Loucy (cell line): ENCODE measurements around the gene MTHFSD.

ENCODE experiments used
- H2AFZ ChIP-seq: fragments of 200-600 bp; sonication (generic); 2 replicates; pipeline ENCODE4 v1.6.0; 2016; ENCODE audit warnings: antibody characterized with exemption, mild to moderate bottlenecking, low read length, moderate library complexity
- H3F3A ChIP-seq: fragments of 200-600 bp; 2 replicates; pipeline ENCODE4 v1.6.0; 2016; ENCODE audit warnings: antibody characterized with exemption, low read depth, mild to moderate bottlenecking
- H3K27me3 ChIP-seq: fragments of 200-600 bp; sonication (generic); 2 replicates; pipeline ENCODE4 v1.6.1; 2014; ENCODE audit warnings: low read length, mild to moderate bottlenecking; ENCODE audit not compliant: insufficient read depth, poor library complexity, severe bottlenecking
- H3K36me3 ChIP-seq: fragments of 200-600 bp; sonication (generic); 2 replicates; pipeline ENCODE4 v1.6.1; 2016; ENCODE audit warnings: low read length; ENCODE audit not compliant: insufficient read depth
- H3K4me1 ChIP-seq: fragments of 200-600 bp; sonication (generic); 2 replicates; pipeline ENCODE4 v1.5.1; 2014; ENCODE audit warnings: low read length, mild to moderate bottlenecking; ENCODE audit not compliant: insufficient read depth, poor library complexity, severe bottlenecking
- H3K4me2 ChIP-seq: fragments of 200-600 bp; sonication (generic); 2 replicates; pipeline ENCODE4 v1.6.0; 2014; ENCODE audit warnings: antibody characterized with exemption, low read length, low read depth, mild to moderate bottlenecking; ENCODE audit not compliant: poor library complexity, severe bottlenecking
- H3K4me3 ChIP-seq: fragments of 200-600 bp; sonication (generic); 2 replicates; pipeline ENCODE4 v1.5.1; 2014; ENCODE audit warnings: low read length, mild to moderate bottlenecking, mixed read lengths; ENCODE audit not compliant: poor library complexity, severe bottlenecking
- H3K79me2 ChIP-seq: fragments of 200-600 bp; sonication (generic); 2 replicates; pipeline ENCODE4 v1.6.1; 2014; ENCODE audit warnings: low read length; ENCODE audit not compliant: insufficient read depth
- H3K9ac ChIP-seq: fragments of 200-600 bp; sonication (generic); 2 replicates; pipeline ENCODE4 v1.6.0; 2014; ENCODE audit warnings: mild to moderate bottlenecking, low read depth, low read length, moderate library complexity; ENCODE audit not compliant: poor library complexity, severe bottlenecking
- H3K9me2 ChIP-seq: fragments of 200-600 bp; sonication (generic); replicated peaks from 2 replicates; pipeline ENCODE4 v1.6.1; 2016; ENCODE audit warnings: low read depth, low read length, mixed read lengths
- H3K9me3 ChIP-seq: fragments of 200-600 bp; sonication (generic); 2 replicates; pipeline ENCODE4 v1.6.1; 2014; ENCODE audit warnings: mild to moderate bottlenecking, antibody characterized with exemption, low read length, low read depth; ENCODE audit not compliant: insufficient read depth
- H4K20me1 ChIP-seq: fragments of 200-600 bp; sonication (generic); 2 replicates; pipeline ENCODE4 v1.6.0; 2014; ENCODE audit warnings: antibody characterized with exemption, low read length, mild to moderate bottlenecking; ENCODE audit not compliant: insufficient read depth, poor library complexity, severe bottlenecking
- EZH2phosphoT487 ChIP-seq: fragments of 200-600 bp; IDR thresholded peaks from 2 replicates; pipeline ENCODE4 v1.6.1; 2018; ENCODE audit warnings: antibody characterized with exemption, mild to moderate bottlenecking, moderate library complexity, borderline replicate concordance
- TF ChIP-seq, protein P1 (sequence below): fragments of 200-600 bp; sonication (generic); conservative IDR thresholded peaks from 2 replicates; pipeline ENCODE4 v1.5.1; 2014; ENCODE audit warnings: mild to moderate bottlenecking, antibody characterized with exemption, low read length

Gene MTHFSD

DNA sequence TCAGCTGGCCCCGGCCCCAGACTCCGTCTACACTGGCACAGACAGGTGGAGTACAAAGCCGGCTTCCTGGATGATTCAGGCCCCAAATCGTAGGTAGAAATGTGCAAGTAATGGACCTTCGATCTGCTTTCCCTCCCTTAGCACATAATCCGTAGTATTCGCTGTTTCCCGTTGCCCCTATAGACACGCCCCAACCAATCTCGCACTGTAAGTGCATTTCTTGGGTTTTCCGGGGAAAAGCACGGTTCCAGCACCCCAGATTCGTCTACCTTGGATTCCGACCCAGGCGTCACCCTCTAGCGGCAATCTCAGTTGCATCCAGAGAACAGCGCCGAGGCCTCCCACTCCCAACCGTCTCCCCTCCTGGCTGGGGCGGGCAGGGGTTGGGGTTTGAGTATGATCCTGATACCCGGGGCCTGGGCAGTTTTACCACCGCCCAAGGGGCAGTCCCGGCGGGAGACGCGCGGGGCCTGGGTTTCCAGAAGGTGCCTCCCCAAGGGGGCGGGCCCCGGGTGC lies 56.8 kb downstream of the MTHFSD start:
- no peaks in the 10 kb centered on the region for H3K9me3 ChIP-seq
- H3F3A ChIP-seq: no peaks in the 10 kb centered on the region
- H3K36me3 ChIP-seq: no peaks in the 10 kb centered on the region
- no peaks in the 10 kb centered on the region for H3K27me3 ChIP-seq
- no peaks in the 10 kb centered on the region for H4K20me1 ChIP-seq
- no peak overlapping the region for H3K4me3 ChIP-seq
- no peaks in the 10 kb centered on the region for H3K79me2 ChIP-seq
- no peak overlapping the region for H3K9ac ChIP-seq
- no peaks in the 10 kb centered on the region for H3K4me1 ChIP-seq
- no peak overlapping the region for H3K4me2 ChIP-seq
- no peak for TF ChIP-seq EZH2phosphoT487
- TF ChIP-seq, protein P1, sequence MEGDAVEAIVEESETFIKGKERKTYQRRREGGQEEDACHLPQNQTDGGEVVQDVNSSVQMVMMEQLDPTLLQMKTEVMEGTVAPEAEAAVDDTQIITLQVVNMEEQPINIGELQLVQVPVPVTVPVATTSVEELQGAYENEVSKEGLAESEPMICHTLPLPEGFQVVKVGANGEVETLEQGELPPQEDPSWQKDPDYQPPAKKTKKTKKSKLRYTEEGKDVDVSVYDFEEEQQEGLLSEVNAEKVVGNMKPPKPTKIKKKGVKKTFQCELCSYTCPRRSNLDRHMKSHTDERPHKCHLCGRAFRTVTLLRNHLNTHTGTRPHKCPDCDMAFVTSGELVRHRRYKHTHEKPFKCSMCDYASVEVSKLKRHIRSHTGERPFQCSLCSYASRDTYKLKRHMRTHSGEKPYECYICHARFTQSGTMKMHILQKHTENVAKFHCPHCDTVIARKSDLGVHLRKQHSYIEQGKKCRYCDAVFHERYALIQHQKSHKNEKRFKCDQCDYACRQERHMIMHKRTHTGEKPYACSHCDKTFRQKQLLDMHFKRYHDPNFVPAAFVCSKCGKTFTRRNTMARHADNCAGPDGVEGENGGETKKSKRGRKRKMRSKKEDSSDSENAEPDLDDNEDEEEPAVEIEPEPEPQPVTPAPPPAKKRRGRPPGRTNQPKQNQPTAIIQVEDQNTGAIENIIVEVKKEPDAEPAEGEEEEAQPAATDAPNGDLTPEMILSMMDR: no peak
- H2AFZ ChIP-seq: no peak overlapping the region
- no peaks in the 10 kb centered on the region for H3K9me2 ChIP-seq

DNA sequence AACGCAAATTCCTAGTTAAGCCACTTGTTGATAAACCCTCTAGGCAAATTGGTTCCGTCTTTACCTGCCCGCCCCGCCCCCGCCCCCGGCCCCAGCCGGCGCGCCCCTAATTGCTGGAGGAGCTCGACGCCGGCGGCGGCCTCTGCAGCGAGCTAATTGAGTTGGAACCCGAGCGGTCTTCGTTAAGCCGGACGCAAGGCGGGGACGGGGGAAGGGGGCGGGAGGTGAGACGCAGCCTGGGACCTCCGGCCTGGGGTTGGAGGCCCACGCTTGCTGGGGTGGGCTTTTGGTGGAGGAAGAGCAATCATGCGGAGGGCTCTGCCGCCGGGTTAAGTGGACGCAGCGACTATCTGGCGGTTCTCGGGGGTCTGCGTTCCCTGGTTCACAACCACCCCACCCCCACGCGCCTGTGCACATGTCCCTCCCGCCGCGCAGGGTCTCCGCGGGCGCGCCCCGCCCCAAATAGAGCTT lies 57.4 kb downstream of the MTHFSD start:
- Histone ChIP-seq H3K9ac (no peak overlapping the region), H2AFZ (no peak overlapping the region), H3F3A (no peaks in the 10 kb centered on the region), H3K4me3 (no peak overlapping the region), H3K4me1 (no peaks in the 10 kb centered on the region), H4K20me1 (no peaks in the 10 kb centered on the region), H3K9me3 (no peaks in the 10 kb centered on the region), H3K4me2 (no peak overlapping the region), H3K27me3 (no peaks in the 10 kb centered on the region), H3K9me2 (no peaks in the 10 kb centered on the region), H3K79me2 (no peaks in the 10 kb centered on the region), H3K36me3 (no peaks in the 10 kb centered on the region)
- TF ChIP-seq, protein P1: no peak
- TF ChIP-seq EZH2phosphoT487: no peak

DNA sequence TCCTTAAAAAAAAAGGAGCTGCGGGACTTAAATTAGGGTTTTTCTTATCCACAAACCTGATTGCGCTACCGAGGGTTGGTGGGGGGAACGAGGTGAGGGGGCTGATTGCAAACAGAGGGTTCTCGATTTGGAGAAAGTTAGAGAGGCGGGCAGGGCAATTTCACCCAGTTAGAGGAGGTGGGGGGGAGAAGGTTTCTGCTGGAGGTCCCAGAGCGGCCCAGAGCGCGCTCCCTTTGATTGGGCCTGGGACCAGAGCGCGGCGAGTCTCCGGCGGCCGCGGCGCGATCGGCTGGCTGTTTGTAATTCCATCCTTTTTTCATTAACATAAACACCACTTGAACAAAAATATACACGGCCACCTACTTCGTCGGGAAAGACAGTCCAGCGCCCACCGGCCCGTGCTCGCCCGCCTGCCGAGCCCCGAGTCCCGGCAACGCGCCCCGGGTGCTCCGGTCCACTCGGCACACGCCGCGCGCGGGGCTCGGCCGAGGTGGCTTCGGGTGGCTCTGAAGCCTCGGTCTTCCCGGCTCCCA lies 58.0 kb downstream of the MTHFSD start:
- Histone ChIP-seq H3K9me3 (no peaks in the 10 kb centered on the region), H3K36me3 (no peaks in the 10 kb centered on the region), H3K27me3 (no peaks in the 10 kb centered on the region), H3K4me2 (no peak overlapping the region), H3K4me1 (no peaks in the 10 kb centered on the region), H3K9ac (no peak overlapping the region), H3F3A (no peaks in the 10 kb centered on the region), H3K79me2 (no peaks in the 10 kb centered on the region), H3K4me3 (no peak overlapping the region), H2AFZ (no peak overlapping the region), H3K9me2 (no peaks in the 10 kb centered on the region), H4K20me1 (no peaks in the 10 kb centered on the region)
- TF ChIP-seq, protein P1: no peak
- no peak for TF ChIP-seq EZH2phosphoT487
